ENCODE results near the gene MBOAT1.
"Not testable (repeated sequence)": the region's sequence is repeated elsewhere in the genome, so short reads cannot be mapped to it uniquely, and the experiment has no call there.

The MBOAT1 gene

DNA sequence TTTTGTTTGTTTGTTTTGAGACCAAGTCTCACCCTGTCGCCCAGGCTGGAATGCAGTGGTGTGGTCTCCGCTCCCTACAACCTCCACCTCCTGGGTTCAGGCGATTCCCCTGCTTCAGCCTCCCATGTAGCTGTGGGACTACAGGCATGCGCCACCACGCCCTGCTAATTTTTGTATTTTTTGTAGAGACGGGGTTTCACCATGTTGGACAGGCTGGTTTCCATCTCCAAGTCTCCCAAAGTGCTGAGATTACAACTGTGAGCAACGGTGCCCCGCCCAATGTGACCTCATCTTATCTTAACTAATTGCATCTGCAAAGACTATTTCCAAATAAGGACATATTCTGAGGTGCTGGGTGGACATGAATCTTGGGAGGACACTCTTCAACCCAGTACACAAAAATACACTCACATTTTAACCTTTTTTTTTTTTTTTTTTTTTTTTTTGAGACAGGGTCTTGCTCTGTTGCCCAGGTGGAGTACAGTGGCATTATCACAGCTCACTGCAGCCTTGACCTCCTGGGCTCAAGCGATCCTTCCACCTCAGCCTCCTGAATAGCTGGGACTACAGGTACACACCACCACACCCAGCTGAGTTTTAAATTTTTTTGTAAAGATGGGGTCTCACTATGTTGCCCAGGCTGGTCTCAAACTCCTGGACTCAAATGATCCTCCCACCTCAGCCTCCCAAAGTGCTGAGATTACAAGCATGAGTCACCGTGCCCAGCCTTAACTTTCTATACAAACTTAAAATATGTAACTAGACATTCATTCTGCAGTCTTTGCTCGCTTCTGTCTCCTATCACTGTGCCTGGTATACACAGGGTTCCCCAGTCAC lies 72.9 kb downstream of the MBOAT1 start:
- not testable (repeated sequence) for DNase-seq

- no peak for DNase-seq
These were observed 74.4 kb downstream of the MBOAT1 start for GRCh38 chr6:20137837-20138236.

DNA sequence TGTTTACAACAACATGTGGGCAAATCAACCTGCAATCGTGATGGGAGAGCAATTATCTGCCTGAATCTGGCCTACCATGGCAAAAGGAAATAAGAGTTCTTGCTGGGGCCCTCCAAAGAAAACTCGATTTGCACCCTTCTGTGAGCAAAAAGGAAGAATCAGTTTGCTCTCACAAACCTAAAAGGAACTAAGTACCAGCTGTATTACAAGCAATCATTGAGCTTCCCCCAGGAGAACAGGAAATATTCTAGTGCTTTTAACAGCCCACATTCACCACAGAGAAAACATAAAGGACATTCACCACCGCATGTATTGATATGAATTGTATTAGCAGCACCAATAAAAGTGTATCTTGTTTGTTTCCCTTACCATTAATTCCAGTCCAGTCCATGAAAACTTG lies 75.0 kb downstream of the MBOAT1 start:
- DNase-seq, result no peak

DNA sequence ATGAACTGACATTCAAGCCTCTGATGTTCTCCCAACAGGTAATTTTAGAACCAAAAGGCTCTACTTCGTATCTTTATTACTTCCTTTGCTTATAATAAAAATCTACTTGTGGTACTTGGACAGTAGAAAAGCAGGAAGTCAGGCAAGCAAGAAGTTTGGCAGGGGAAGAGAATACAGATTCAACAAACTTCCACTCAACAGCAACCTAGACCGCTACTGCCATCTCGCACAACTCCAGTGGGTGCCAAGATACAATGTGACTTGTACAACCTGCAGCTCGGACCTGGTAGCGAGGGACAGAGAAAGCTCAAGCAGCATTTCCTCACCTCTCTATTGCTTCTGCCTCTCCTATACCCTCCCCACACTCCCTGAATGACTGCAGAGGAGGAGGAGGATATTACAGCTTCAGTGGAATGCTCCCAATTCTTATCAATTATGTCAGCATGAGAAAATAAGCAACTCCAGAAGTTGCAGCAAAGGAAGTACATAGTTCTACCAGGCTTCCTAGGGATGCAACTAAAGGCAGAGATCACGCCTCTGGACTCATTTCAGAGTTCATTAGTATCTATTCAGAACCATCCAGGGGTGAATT lies 76.5 kb downstream of the MBOAT1 start:
- no peak for DNase-seq

GRCh38 chr6:20134613-20135012 lies 77.7 kb downstream of the MBOAT1 start:
- DNase-seq, result no peak

GRCh38 chr6:20129290-20130088 lies 82.8 kb downstream of the MBOAT1 start:
- DNase-seq, result no peak

DNA sequence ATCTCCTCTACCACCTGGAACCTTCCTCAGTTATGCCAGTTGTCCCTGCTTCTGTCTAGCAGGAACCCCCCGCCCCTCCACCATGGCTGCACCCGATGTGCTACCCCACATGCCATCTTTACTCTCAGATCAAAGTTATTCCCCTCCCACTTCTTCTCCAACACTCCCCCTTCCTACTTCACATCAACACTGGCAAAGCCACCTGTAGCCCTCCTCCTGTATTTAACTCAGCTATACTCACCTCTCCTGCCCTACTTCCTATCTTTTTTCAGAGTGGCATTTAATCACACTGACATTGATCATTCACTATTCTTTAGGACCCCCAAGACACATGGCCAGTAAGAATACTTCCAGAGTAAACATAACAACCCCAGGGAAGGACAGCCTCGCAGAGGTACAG lies 84.3 kb downstream of the MBOAT1 start:
- no peak for DNase-seq

DNA sequence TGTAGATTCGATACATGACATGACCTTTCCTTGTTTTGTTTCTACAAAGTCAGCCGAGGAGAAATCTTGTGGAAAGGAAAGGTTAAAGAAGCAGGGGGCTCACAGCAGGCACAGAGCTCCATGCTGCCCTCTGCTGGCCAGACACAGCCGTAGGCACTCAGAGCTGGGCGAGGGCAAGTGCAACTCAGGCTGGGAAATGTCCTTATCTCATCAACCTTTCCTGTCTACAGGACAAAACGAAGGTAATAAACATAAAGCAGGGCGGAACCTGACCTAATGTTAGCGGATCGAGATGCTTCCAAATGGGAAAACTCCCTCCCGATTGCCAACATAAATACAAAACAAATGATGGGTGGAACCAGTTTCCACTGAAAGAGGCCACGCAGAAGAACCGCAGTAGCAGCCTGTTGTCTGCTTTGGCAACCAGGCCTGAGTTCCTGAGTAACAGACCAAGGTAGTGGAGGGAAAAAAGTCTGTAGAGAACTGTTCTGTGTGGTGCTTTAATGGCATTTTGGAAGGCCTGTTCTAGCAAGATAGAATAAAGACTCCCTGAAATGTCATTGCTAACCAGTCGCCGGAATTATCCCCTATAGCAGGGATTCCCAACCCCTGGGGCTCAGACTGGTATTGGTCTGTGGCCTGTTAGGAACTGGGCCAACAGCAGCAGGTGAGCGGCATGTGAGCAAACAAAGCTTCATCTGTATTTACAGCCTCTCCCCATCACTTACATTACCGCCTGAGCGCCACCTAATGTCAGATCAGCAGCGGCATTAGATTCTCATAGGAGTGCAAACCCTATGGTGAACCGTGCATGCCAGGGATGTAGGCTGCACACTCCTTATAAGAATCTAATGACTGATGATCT lies 85.2 kb downstream of the MBOAT1 start:
- DNase-seq, result peak in 42 of 51 donors; percentile 2 to 71 (median 28)

DNA sequence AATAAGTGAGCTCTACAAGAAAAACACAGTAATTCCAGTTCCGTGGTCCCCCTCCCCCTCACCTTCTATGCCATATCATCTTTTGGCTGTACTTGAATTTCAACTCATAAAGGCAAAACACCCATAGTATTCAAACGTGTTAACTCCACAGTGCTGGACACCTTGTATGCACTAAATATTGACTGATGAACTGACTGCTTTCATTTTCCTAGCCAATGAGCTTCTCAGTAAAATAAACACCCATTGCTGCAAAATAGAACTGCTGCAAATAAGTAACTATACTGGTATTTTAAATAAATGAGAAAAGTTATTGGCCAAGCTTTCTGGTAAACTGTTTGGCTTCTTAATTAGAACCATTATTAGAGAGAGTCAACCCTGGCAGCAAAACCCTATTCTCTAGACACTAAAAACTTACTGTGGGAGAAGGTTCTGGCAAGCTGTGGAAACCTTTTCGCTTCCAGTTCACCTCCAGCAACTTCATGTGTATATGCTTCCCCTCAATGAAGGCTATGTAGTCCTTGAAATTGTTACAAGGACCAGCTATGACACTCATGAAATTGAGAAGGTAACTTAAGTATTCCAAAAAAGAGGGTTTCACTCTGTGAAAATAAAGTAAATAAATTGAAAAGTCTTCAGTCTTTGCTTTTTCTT lies 86.0 kb downstream of the MBOAT1 start:
- DNase-seq, result no peak

GRCh38 chr6:20124545-20124944 lies 87.7 kb downstream of the MBOAT1 start:
- no peak for DNase-seq

DNA sequence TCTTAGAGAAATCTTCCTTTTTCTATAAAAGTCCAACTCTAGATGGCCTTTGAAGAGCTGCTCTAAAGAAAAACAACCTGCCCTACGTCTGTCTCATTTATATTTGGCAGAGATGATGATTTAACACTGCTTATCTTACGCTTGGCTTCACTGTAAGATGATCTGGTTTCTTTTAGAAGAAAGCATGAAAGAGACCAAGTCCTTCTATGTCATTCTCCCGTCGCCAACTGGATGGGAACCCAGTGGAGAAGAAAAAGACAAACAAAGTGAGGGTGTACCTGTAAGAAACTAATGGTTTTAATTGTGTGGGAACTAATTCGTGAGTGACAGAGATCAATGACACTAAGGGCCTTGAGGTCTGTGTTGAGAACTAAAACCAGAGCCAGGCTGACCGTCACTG lies 92.8 kb downstream of the MBOAT1 start:
- DNase-seq, result no peak

- DNase-seq, result no peak
These were observed 93.4 kb downstream of the MBOAT1 start for GRCh38 chr6:20118892-20119291.

DNA sequence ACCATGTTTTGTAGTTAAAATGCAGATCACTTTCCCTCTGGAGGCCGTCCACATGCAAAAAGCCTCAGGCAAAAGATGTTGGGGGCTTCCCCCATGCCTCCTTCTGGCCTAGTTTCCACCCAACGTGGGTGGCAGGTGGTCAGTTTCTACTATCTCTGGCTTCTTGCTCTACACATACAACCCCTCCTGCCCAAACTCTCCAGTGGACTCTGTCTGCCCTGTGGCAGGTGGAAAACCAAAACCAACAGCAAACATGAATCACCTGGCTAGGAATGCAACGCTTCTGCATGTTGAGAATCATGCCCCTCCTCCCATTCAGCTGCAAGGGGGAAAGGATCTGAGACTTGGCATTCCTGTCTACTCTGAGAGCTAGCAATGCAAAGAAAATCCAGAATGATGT lies 94.8 kb downstream of the MBOAT1 start:
- DNase-seq, result no peak

DNA sequence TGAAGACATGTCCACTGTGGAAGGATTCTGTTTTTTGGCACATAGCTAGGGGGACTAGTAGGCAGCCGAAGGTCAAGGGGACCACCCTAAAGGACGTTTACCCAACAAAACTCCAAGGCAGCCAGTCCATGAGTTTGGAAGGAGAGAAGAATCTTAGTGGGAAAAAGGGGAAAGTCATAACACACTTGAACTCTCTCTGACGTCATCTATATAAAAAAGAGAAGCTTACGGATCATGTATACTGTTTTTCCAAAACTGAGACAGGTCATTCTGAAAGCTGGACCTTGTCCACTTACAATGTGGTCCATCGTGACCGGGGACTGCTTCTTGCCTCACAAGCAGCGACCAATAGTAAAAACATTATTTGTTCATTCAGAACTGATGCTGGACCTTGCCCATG lies 95.5 kb downstream of the MBOAT1 start:
- DNase-seq, result no peak

DNA sequence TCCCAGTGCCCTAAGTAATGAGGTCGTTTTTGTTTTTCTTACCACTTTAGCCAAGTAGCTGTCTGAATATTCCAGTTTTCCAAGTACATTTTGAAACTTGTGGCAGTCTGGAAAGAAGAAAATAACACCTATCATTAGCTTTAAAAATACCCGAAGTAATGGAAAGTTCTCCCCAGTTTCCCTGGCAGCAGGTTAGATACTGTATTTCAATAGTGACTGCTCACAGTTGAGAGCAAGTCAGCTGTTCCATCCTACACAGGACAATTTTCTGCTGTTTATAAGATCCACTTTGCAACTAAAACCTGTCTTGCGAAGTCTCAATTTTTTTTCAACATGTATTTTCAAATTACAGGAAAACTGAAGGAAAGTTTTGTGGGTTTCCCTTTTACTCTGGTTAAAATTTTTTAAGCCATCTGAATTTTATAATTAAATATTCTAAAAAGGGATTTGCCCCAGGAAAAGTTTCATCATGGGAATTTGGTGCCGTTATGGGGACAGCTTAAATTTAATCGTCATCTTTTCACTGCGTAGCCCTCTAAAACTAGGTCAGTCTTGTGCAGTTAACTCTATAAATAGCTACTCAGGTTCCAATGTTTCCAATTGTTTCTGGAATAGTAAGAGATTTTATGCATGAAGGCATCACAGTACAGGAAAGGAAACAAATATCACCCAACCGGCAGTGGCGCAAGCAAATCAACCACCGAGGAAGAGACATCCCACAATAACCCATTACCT lies 96.9 kb downstream of the MBOAT1 start:
- DNase-seq, result no peak

GRCh38 chr6:20113649-20114224 lies 98.5 kb downstream of the MBOAT1 start:
- DNase-seq, result no peak

GRCh38 chr6:20112841-20113240 lies 99.4 kb downstream of the MBOAT1 start:
- DNase-seq, result no peak

DNA sequence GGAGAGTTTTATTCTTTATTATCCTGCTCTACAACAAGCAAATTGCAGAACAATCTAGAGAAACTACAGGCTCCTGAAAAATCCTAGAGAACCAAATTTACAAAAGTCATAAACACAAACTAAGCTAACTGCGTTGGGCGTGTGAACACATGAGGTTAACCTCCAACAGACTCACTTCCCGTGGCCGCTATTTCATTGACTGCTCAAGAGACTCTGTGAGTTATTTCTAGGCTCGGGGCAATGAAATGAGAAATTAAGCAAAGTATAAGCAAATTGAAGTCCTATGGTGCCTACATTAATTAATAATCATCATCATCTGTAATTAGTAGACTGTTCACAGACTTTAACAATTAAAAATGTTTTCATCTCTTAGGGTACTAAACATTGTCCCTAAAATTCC lies 100.0 kb downstream of the MBOAT1 start:
- no peak for DNase-seq

DNA sequence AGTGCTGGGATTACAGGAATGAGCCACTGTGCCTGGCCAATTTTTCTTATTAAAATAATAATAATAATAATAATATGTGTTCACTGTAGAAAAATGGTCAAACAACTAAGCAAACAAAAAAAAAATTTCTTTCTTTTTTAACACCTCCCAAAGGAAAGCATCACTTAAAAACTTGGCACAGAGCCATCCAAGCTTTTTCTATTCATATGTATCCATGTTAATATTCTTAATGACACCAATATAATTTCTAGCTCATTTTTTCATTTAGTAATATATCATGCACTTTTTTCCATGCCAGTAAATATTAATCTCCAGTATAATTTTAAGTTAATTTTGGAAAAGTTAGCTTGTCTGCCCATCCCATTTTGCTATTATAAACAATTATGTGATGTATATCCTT lies 101.8 kb downstream of the MBOAT1 start:
- no peak for DNase-seq

DNA sequence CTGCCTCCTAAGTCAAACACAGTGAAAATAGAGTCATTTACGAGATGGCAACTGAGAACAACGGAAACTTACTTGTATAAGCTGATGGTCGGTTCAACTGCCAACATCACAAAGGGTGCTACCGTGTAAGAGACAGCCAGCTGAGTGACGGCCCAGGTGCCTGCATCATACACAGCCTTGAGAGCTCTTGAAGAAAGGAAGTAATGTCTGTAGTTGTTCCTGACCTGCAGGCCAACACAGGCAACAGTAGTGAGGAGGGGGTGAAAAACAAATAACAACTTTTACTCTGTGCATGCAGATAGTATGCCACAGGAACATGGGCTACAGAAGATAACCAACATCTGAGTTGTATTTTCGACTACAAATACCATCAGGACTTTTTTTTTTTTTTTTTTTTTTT lies 102.7 kb downstream of the MBOAT1 start:
- no peak for DNase-seq
